ENCODE measurements around the gene ATP6V1C2. TPM values are rescaled to one million over a fixed set of nuclear protein-coding genes. Genes with fewer than 3 reads are reported as not detected.

Gene ATP6V1C2
- not detected for polyA plus RNA-seq (2013, experiment 1 of 2)
- 0.35 TPM for polyA plus RNA-seq (2013, experiment 2 of 2)

- H3K36me3 ChIP-seq (ENCODE audit: control insufficient read depth, insufficient read depth, low read length) = no peaks in the 10 kb centered on the region
- H3K4me1 ChIP-seq (ENCODE audit: control insufficient read depth, insufficient read depth, low read length, poor library complexity, severe bottlenecking) = peaks cover 13% of the 10 kb centered on the region
- no peak within 1 kb of the TSS for H3K27ac ChIP-seq (ENCODE audit: low read depth, low read length, severe bottlenecking)
- H3K9me3 ChIP-seq (ENCODE audit: control insufficient read depth, low read length) = no peaks in the 10 kb centered on the region
- H3K4me3 ChIP-seq (ENCODE audit: extremely low read depth, insufficient read depth, low read length, poor library complexity, severe bottlenecking) = peak within 1 kb of the TSS; percentile 34
- WGBS, 2 experiments (ENCODE audit: insufficient coverage in 2 of 2) = 1 to 2% methylated on average over 46 to 84 of the region's 99 CpGs
Measured at GRCh38 chr2:10721396-10722251, at the start of gene ATP6V1C2. TSS of gene ATP6V1C2 (plus strand) at chr2:10721630. CDS start at chr2:10722850, 1,220 bp downstream.

GRCh38 chr2:10675131-10675530 lies 46.3 kb upstream of the ATP6V1C2 start:
- no peak overlapping the region for H3K27ac ChIP-seq (ENCODE audit: low read depth, low read length, severe bottlenecking)
- H3K4me1 ChIP-seq (ENCODE audit: control insufficient read depth, insufficient read depth, low read length, poor library complexity, severe bottlenecking) = no peaks in the 10 kb centered on the region
- H3K9me3 ChIP-seq (ENCODE audit: control insufficient read depth, low read length) = no peaks in the 10 kb centered on the region
- no peak overlapping the region for H3K4me3 ChIP-seq (ENCODE audit: extremely low read depth, insufficient read depth, low read length, poor library complexity, severe bottlenecking)
- peaks cover 48% of the 10 kb centered on the region for H3K36me3 ChIP-seq (ENCODE audit: control insufficient read depth, insufficient read depth, low read length)
- WGBS, 2 experiments (ENCODE audit: insufficient coverage in 2 of 2) = no CpG with 5 or more reads among the region's 1 CpG

- H3K27ac ChIP-seq (ENCODE audit: low read depth, low read length, severe bottlenecking) = no peak overlapping the region
- no peak overlapping the region for H3K4me3 ChIP-seq (ENCODE audit: extremely low read depth, insufficient read depth, low read length, poor library complexity, severe bottlenecking)
- H3K4me1 ChIP-seq (ENCODE audit: control insufficient read depth, insufficient read depth, low read length, poor library complexity, severe bottlenecking) = no peaks in the 10 kb centered on the region
- H3K36me3 ChIP-seq (ENCODE audit: control insufficient read depth, insufficient read depth, low read length) = peaks cover 56% of the 10 kb centered on the region
- WGBS, 2 experiments (ENCODE audit: insufficient coverage in 2 of 2) = 100% methylated on average over 1 of the region's 1 CpG
- no peaks in the 10 kb centered on the region for H3K9me3 ChIP-seq (ENCODE audit: control insufficient read depth, low read length)
Measured at GRCh38 chr2:10678225-10678624, 43.2 kb upstream of the ATP6V1C2 start.

- Histone ChIP-seq H3K4me3 (ENCODE audit: extremely low read depth, insufficient read depth, low read length, poor library complexity, severe bottlenecking) (no peak overlapping the region), H3K36me3 (ENCODE audit: control insufficient read depth, insufficient read depth, low read length) (peaks cover 63% of the 10 kb centered on the region), H3K9me3 (ENCODE audit: control insufficient read depth, low read length) (no peaks in the 10 kb centered on the region), H3K27ac (ENCODE audit: low read depth, low read length, severe bottlenecking) (no peak overlapping the region), H3K4me1 (ENCODE audit: control insufficient read depth, insufficient read depth, low read length, poor library complexity, severe bottlenecking) (no peaks in the 10 kb centered on the region)
- WGBS, 2 experiments (ENCODE audit: insufficient coverage in 2 of 2) = no CpG with 5 or more reads among the region's 1 CpG
Measured at GRCh38 chr2:10680214-10680613, 41.2 kb upstream of the ATP6V1C2 start.

GRCh38 chr2:10680957-10681356 lies 40.5 kb upstream of the ATP6V1C2 start:
- no peak overlapping the region for H3K27ac ChIP-seq (ENCODE audit: low read depth, low read length, severe bottlenecking)
- no peaks in the 10 kb centered on the region for H3K9me3 ChIP-seq (ENCODE audit: control insufficient read depth, low read length)
- no peaks in the 10 kb centered on the region for H3K4me1 ChIP-seq (ENCODE audit: control insufficient read depth, insufficient read depth, low read length, poor library complexity, severe bottlenecking)
- WGBS, 2 experiments (ENCODE audit: insufficient coverage in 2 of 2) = no CpG with 5 or more reads among the region's 2 CpGs
- no peak overlapping the region for H3K4me3 ChIP-seq (ENCODE audit: extremely low read depth, insufficient read depth, low read length, poor library complexity, severe bottlenecking)
- peaks cover 68% of the 10 kb centered on the region for H3K36me3 ChIP-seq (ENCODE audit: control insufficient read depth, insufficient read depth, low read length)

- Histone ChIP-seq H3K27ac (ENCODE audit: low read depth, low read length, severe bottlenecking) (no peak overlapping the region), H3K4me1 (ENCODE audit: control insufficient read depth, insufficient read depth, low read length, poor library complexity, severe bottlenecking) (peaks cover 4% of the 10 kb centered on the region), H3K4me3 (ENCODE audit: extremely low read depth, insufficient read depth, low read length, poor library complexity, severe bottlenecking) (no peak overlapping the region), H3K36me3 (ENCODE audit: control insufficient read depth, insufficient read depth, low read length) (peaks cover 40% of the 10 kb centered on the region), H3K9me3 (ENCODE audit: control insufficient read depth, low read length) (no peaks in the 10 kb centered on the region)
- 79 to 98% methylated on average over 4 to 5 of the region's 5 CpGs for WGBS, 2 experiments (ENCODE audit: insufficient coverage in 2 of 2)
Measured at GRCh38 chr2:10686176-10686730, 35.2 kb upstream of the ATP6V1C2 start.

GRCh38 chr2:10688921-10689807 lies 32.3 kb upstream of the ATP6V1C2 start:
- Histone ChIP-seq H3K4me1 (ENCODE audit: control insufficient read depth, insufficient read depth, low read length, poor library complexity, severe bottlenecking) (peaks cover 4% of the 10 kb centered on the region), H3K4me3 (ENCODE audit: extremely low read depth, insufficient read depth, low read length, poor library complexity, severe bottlenecking) (peak overlapping the region; percentile 100), H3K36me3 (ENCODE audit: control insufficient read depth, insufficient read depth, low read length) (peaks cover 21% of the 10 kb centered on the region), H3K9me3 (ENCODE audit: control insufficient read depth, low read length) (no peaks in the 10 kb centered on the region), H3K27ac (ENCODE audit: low read depth, low read length, severe bottlenecking) (peak overlapping the region; percentile 81)
- WGBS, 2 experiments (ENCODE audit: insufficient coverage in 2 of 2) = 3 to 9% methylated on average over 23 to 24 of the region's 27 CpGs

GRCh38 chr2:10691521-10691920 lies 29.9 kb upstream of the ATP6V1C2 start:
- 96 to 98% methylated on average over 5 of the region's 6 CpGs for WGBS, 2 experiments (ENCODE audit: insufficient coverage in 2 of 2)
- peaks cover 4% of the 10 kb centered on the region for H3K36me3 ChIP-seq (ENCODE audit: control insufficient read depth, insufficient read depth, low read length)
- H3K9me3 ChIP-seq (ENCODE audit: control insufficient read depth, low read length) = no peaks in the 10 kb centered on the region
- H3K4me1 ChIP-seq (ENCODE audit: control insufficient read depth, insufficient read depth, low read length, poor library complexity, severe bottlenecking) = peaks cover 4% of the 10 kb centered on the region
- no peak overlapping the region for H3K4me3 ChIP-seq (ENCODE audit: extremely low read depth, insufficient read depth, low read length, poor library complexity, severe bottlenecking)
- H3K27ac ChIP-seq (ENCODE audit: low read depth, low read length, severe bottlenecking) = no peak overlapping the region

GRCh38 chr2:10700078-10700803 lies 21.2 kb upstream of the ATP6V1C2 start:
- Histone ChIP-seq H3K9me3 (ENCODE audit: control insufficient read depth, low read length) (no peaks in the 10 kb centered on the region), H3K4me3 (ENCODE audit: extremely low read depth, insufficient read depth, low read length, poor library complexity, severe bottlenecking) (no peak overlapping the region), H3K36me3 (ENCODE audit: control insufficient read depth, insufficient read depth, low read length) (no peaks in the 10 kb centered on the region), H3K4me1 (ENCODE audit: control insufficient read depth, insufficient read depth, low read length, poor library complexity, severe bottlenecking) (no peaks in the 10 kb centered on the region), H3K27ac (ENCODE audit: low read depth, low read length, severe bottlenecking) (no peak overlapping the region)
- 93 to 100% methylated on average over 4 of the region's 4 CpGs for WGBS, 2 experiments (ENCODE audit: insufficient coverage in 2 of 2)

GRCh38 chr2:10704034-10704594 lies 17.3 kb upstream of the ATP6V1C2 start:
- Histone ChIP-seq H3K27ac (ENCODE audit: low read depth, low read length, severe bottlenecking) (no peak overlapping the region), H3K9me3 (ENCODE audit: control insufficient read depth, low read length) (no peaks in the 10 kb centered on the region), H3K4me1 (ENCODE audit: control insufficient read depth, insufficient read depth, low read length, poor library complexity, severe bottlenecking) (no peaks in the 10 kb centered on the region), H3K4me3 (ENCODE audit: extremely low read depth, insufficient read depth, low read length, poor library complexity, severe bottlenecking) (no peak overlapping the region), H3K36me3 (ENCODE audit: control insufficient read depth, insufficient read depth, low read length) (no peaks in the 10 kb centered on the region)
- 95% methylated on average over 4 of the region's 9 CpGs; no CpG with 5 or more reads in 1 of the 2 experiments for WGBS, 2 experiments (ENCODE audit: insufficient coverage in 2 of 2)

Data from mesodermal cell (in vitro differentiated cells).